Adrenal gland (tissue), 5 donors: Measurements from ENCODE around the gene BAMBI.

Experiments used
- POLR2A ChIP-seq, 2 donors: fragments of 450-650 bp; IDR thresholded peaks; one replicate each; pipeline ENCODE4 v1.6.1; 2017; ENCODE audit warnings: antibody characterized with exemption in 2 of 2, mild to moderate bottlenecking in 2 of 2, moderate library complexity in 1 of 2
- TF ChIP-seq, protein P1 (sequence below), 6 experiments: fragments of 450-650 bp in 4 of 6; fragments of 200-600 bp in 2 of 6; sonication (generic) in 1 of 6; IDR thresholded peaks; 1 replicate in 5 of 6; 2 replicates in 1 of 6; pipeline versions ENCODE4 v1.5.1 to v1.8.0; 2016 to 2021; ENCODE audit warnings: antibody characterized with exemption in 6 of 6, mild to moderate bottlenecking in 2 of 6, moderate library complexity in 1 of 6
- donor health status: DM: no; HTN: no; CAD: no.

DNA sequence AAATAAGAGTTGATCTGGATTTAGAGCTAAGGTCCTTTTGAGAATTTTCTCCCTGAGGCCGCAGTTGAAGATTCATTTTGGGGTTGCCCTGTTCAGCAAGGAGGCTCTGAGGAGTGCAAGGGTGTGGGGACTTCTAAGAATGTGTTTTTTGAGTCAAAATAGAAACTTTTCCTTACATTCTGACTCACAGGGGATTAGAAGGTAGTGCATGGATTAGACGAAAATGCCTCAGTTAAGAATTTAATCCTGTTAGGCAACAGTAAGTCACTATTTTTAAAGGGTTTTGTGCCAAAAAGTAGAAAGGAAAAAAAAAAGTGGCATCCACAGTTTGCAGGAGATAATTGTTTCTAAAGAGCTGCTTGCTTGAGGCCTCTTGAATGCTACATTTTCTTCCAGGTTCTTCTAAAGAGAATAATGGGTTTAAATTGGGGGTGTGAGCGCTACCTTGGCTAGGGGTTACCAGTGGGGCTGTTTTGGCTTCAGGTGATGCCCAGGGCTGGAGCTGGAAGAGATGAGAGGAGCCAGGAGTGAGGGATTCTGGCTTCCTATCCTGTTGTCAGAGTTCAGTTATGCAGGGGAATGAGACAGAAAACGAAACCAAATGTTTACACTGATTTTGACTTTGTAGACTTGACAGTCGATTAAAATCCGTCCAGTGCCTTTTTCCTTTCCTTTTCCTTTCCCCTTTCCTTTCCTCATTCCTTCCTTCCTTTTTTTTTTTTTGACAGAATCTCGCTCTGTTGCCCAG lies 52.9 kb downstream of the BAMBI start:
- TF ChIP-seq, protein P1, sequence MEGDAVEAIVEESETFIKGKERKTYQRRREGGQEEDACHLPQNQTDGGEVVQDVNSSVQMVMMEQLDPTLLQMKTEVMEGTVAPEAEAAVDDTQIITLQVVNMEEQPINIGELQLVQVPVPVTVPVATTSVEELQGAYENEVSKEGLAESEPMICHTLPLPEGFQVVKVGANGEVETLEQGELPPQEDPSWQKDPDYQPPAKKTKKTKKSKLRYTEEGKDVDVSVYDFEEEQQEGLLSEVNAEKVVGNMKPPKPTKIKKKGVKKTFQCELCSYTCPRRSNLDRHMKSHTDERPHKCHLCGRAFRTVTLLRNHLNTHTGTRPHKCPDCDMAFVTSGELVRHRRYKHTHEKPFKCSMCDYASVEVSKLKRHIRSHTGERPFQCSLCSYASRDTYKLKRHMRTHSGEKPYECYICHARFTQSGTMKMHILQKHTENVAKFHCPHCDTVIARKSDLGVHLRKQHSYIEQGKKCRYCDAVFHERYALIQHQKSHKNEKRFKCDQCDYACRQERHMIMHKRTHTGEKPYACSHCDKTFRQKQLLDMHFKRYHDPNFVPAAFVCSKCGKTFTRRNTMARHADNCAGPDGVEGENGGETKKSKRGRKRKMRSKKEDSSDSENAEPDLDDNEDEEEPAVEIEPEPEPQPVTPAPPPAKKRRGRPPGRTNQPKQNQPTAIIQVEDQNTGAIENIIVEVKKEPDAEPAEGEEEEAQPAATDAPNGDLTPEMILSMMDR (IDR thresholded peaks at IDR 0.05) = no peak
- no peak for TF ChIP-seq POLR2A (IDR thresholded peaks at IDR 0.05)
